ES-I3 (cell line): Measurements from ENCODE around the gene EPHB1.
"Not testable (repeated sequence)": the region's sequence is repeated elsewhere in the genome, so short reads cannot be mapped to it uniquely, and the experiment has no call there.

Experiments
- H3K36me3 ChIP-seq: 2 replicates; pipeline ENCODE4 v1.6.1; 2013; ENCODE audit warnings: mild to moderate bottlenecking, low read length, control low read depth, moderate library complexity; ENCODE audit not compliant: insufficient read depth
- H3K4me1 ChIP-seq: 2 replicates; pipeline ENCODE4 v1.6.1; 2013; ENCODE audit warnings: mild to moderate bottlenecking, control low read depth, low read length; ENCODE audit not compliant: insufficient read depth
- H3K9ac ChIP-seq: 2 replicates; pipeline ENCODE4 v1.6.1; 2013; ENCODE audit warnings: low read depth, mild to moderate bottlenecking, low read length, moderate library complexity
- H3K9me3 ChIP-seq: 2 replicates; pipeline ENCODE4 v1.6.1; 2013; ENCODE audit warnings: mild to moderate bottlenecking, low read length, moderate library complexity; ENCODE audit not compliant: control insufficient read depth, insufficient read depth

EPHB1 gene

DNA sequence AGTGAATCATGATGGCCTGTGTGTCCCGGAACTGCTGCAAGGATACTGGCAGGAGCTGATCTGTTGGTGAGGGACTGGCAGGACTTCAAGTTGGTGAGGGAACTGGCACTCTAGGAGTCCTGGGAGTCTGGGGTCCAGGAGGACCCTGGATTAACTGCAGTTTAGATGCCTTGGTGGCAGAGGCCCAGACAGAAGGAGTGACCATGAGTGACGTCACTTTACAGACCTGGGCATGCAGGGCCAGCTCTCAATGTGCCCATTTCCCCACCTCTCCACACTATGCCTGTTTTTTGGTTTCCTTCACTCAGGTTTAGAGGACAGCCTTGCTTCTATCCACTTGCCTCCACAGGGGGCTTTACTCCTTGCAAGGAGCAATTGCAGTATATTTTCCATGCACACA, 154.1 kb downstream of the EPHB1 start:
- peaks cover 5% of the 10 kb centered on the region; the same call in 1 of the 2 replicates for H3K9me3 ChIP-seq
- H3K4me1 ChIP-seq = no peaks in the 10 kb centered on the region
- no peaks in the 10 kb centered on the region for H3K36me3 ChIP-seq
- H3K9ac ChIP-seq = no peak overlapping the region

- Histone ChIP-seq H3K9ac (no peak overlapping the region), H3K36me3 (no peaks in the 10 kb centered on the region), H3K4me1 (no peaks in the 10 kb centered on the region), H3K9me3 (peaks cover 5% of the 10 kb centered on the region; the same call in 1 of the 2 replicates)
Measured at GRCh38 chr3:134952371-134952770, 157.3 kb downstream of the EPHB1 start.

GRCh38 chr3:134955874-134956273, 160.8 kb downstream of the EPHB1 start:
- Histone ChIP-seq H3K9ac (no peak overlapping the region), H3K4me1 (no peaks in the 10 kb centered on the region), H3K9me3 (peaks cover 3% of the 10 kb centered on the region; the same call in 1 of the 2 replicates), H3K36me3 (no peaks in the 10 kb centered on the region)

DNA sequence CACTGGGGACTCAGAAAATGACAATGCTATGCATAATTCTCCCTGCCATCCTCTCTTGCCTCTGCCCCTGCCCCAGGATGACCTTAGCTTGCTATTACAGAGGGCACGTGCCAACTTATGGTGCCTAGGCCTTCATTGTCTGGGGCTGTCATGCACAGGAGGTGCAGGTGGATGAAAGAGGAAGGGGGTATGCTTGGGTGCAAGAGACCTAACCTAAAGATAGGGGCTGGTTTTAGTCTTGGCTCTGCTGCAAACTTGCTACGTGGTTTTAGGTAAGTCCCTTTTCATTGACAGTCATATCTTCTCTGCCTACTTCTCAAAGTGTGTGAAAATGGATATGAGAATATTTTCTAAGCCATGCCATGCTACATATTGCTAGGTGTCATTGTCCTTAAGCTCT, 161.3 kb downstream of the EPHB1 start:
- H3K9ac ChIP-seq = no peak overlapping the region
- no peaks in the 10 kb centered on the region for H3K36me3 ChIP-seq
- H3K4me1 ChIP-seq = no peaks in the 10 kb centered on the region
- no peaks in the 10 kb centered on the region for H3K9me3 ChIP-seq

DNA sequence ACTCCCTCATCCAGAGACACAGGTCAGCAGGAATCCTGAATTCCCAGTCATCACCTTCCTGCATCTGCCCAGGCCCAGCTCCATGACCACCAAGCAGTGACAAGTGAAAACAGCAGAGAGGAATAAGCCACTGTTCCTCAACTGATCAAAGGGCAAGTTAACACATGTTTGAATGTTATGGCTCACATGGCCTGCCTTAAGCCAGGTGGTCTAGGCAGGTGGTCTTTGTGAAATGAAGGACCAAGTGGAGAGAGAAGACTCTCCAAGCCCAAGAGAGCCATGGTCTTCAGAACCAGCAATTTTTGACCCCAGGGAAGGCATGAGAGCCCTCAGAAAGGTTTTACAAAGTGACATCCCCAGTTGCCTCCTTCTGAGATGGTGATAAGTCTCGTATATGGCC, 161.8 kb downstream of the EPHB1 start:
- H3K4me1 ChIP-seq = no peaks in the 10 kb centered on the region
- no peaks in the 10 kb centered on the region for H3K9me3 ChIP-seq
- H3K9ac ChIP-seq = no peak overlapping the region
- H3K36me3 ChIP-seq = no peaks in the 10 kb centered on the region

- H3K9me3 ChIP-seq = no peaks in the 10 kb centered on the region
- no peak overlapping the region for H3K9ac ChIP-seq
- no peaks in the 10 kb centered on the region for H3K36me3 ChIP-seq
- no peaks in the 10 kb centered on the region for H3K4me1 ChIP-seq
Measured at GRCh38 chr3:134959516-134959915, 164.5 kb downstream of the EPHB1 start.

DNA sequence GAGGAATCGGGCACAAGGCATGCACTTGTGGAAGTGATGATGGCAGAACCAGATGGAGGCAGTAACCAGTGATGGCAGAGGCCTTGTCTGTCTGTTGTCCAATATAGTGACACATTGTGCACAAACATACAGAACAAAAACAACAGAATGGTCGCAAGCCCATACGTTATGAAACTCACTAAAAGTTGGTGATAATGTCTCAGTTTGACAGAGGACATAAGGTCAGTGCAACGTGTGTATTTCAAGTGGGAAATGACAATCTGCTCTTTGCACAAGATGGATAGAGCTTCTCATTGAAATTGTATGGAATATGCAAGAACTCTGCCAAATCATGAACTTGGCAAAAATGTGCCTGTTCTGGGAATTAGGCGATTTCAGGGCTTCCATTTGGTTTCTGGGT, 169.2 kb downstream of the EPHB1 start:
- H3K36me3 ChIP-seq = no peaks in the 10 kb centered on the region
- H3K9ac ChIP-seq = no peak overlapping the region
- H3K9me3 ChIP-seq = no peaks in the 10 kb centered on the region
- no peaks in the 10 kb centered on the region for H3K4me1 ChIP-seq

DNA sequence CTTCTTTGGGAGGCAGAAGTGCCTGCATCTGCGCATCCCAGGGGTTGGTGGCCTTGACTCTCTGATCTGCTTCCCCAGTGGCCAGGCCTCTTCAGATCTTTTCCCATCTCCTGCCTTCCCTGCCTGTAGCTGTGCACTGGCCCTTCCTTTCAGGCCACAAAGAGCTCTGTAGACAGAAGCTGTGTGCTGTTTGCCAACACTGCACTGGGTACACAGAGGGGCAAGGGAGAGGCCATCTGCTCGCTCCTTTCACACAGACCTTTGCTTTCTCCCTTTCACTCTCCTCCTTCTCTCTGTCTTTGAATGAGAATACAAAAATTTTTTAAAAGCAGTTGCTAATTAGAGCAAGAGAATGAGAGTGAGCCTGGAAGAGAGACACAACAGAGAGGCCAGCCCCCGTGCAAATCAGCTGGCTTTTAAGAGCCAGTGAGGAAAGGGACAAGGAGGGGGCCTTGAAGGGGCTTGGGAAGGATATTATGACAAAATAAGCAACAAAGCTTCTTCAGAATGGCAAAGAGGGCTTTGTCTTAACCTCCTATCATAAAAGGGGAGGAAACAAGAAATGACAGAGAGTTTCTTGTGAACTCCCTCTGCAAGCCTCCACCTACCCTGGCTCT, 170.9 kb downstream of the EPHB1 start:
- no peaks in the 10 kb centered on the region for H3K4me1 ChIP-seq
- no peaks in the 10 kb centered on the region for H3K9me3 ChIP-seq
- H3K36me3 ChIP-seq = no peaks in the 10 kb centered on the region
- no peak overlapping the region for H3K9ac ChIP-seq

- Histone ChIP-seq H3K9me3 (no peaks in the 10 kb centered on the region), H3K4me1 (no peaks in the 10 kb centered on the region), H3K36me3 (no peaks in the 10 kb centered on the region), H3K9ac (no peak overlapping the region)
Measured at GRCh38 chr3:134970895-134971294, 175.8 kb downstream of the EPHB1 start.

DNA sequence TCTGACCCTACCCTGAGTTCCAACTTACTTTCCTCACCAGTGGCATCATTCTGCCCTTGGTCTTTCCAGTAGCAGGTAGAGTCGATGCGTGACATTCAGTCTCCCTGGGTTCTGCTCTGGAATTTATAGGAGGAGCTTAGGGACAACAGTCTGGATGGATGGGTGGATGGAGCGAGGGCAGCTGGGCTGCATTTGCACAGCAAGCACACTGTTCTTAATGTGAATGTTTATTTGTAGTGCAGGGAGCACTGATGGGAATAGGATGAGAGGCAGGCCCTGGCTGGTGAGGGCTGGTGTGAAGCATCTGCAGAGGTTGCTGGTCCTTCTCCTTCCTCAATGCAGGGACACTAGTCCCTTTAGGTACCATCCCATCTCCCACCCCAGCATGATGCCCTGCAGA, 176.2 kb downstream of the EPHB1 start:
- H3K4me1 ChIP-seq = no peaks in the 10 kb centered on the region
- H3K9ac ChIP-seq = no peak overlapping the region
- no peaks in the 10 kb centered on the region for H3K9me3 ChIP-seq
- no peaks in the 10 kb centered on the region for H3K36me3 ChIP-seq

DNA sequence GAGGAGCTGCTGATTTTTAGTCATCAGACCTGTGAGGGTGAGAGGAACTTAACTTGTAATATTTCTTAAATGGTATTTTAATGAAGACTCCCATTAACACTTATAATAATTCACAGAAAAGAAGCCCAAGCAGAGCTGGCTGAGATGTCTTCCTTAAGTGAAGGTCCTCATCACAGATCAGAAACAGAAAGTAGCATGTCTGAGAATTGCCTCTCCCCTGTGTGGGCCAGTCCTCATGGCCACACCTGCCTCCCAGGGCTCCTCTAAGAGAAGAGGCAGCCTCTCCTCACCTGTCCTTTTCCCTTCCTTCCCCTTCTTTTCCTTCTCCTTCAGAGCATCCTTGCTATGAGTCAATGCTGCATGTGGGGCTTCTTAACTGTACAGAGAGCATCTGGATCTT, 176.8 kb downstream of the EPHB1 start:
- not testable (repeated sequence) for H3K9ac ChIP-seq, H3K9me3 ChIP-seq, H3K4me1 ChIP-seq, H3K36me3 ChIP-seq

- H3K4me1 ChIP-seq = no peaks in the 10 kb centered on the region
- no peak overlapping the region for H3K9ac ChIP-seq
- no peaks in the 10 kb centered on the region for H3K9me3 ChIP-seq
- no peaks in the 10 kb centered on the region for H3K36me3 ChIP-seq
Measured at GRCh38 chr3:134972836-134973455, 177.9 kb downstream of the EPHB1 start.

DNA sequence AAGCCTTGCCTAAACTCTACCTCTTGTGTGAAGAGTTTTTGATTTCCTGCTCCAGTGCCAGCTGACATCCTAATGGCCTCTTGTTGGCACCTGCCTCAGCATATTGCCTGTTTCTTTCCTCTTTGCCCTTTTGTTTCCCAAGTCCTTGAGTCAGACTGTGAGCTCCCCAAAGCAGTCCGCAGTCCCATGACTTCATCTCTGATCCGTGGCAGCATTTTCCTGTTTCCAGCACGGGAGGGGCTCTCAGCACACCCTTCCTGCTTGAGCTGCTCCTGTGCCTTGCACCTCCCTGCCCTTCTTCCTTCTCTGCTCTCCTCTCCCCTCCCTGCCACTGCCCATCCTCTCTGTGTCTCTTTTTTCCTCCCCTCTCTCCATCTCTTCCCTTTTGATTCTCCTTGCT, 179.6 kb downstream of the EPHB1 start:
- H3K4me1 ChIP-seq = no peaks in the 10 kb centered on the region
- H3K36me3 ChIP-seq = no peaks in the 10 kb centered on the region
- H3K9ac ChIP-seq = no peak overlapping the region
- no peaks in the 10 kb centered on the region for H3K9me3 ChIP-seq

- no peaks in the 10 kb centered on the region for H3K9me3 ChIP-seq
- no peaks in the 10 kb centered on the region for H3K4me1 ChIP-seq
- no peaks in the 10 kb centered on the region for H3K36me3 ChIP-seq
- H3K9ac ChIP-seq = no peak overlapping the region
Measured at GRCh38 chr3:134976948-134977347, 181.9 kb downstream of the EPHB1 start.

GRCh38 chr3:134978658-134979057, 183.6 kb downstream of the EPHB1 start:
- H3K36me3 ChIP-seq = no peaks in the 10 kb centered on the region

More at GRCh38 chr3:134978658-134979057, 183.6 kb downstream of the EPHB1 start:
- H3K9me3 ChIP-seq = no peaks in the 10 kb centered on the region
- H3K9ac ChIP-seq = no peak overlapping the region
- H3K4me1 ChIP-seq = no peaks in the 10 kb centered on the region
